Measurements from ENCODE around the gene ZNF76.

DNA sequence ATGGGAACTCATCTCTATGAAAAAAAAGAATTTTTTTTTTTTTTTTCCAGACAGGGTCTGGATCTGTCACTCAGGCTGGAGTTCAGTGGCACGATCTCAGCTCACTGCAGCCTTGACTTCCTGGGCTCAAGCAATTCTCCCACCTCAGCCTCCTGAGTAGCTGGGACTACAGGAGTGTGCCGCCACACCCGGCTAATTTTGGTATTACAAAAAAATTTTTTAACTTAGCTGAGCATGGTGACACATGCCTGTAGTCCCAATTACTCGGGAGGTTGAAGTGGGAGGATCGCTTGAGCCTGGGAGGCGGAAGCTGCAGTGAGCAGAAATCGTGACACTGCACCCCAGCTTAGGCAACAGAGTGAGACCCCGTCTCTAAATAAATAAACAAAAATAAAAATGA is 45.6 kb downstream of the ZNF76 start:
- TF ChIP-seq, protein P1, sequence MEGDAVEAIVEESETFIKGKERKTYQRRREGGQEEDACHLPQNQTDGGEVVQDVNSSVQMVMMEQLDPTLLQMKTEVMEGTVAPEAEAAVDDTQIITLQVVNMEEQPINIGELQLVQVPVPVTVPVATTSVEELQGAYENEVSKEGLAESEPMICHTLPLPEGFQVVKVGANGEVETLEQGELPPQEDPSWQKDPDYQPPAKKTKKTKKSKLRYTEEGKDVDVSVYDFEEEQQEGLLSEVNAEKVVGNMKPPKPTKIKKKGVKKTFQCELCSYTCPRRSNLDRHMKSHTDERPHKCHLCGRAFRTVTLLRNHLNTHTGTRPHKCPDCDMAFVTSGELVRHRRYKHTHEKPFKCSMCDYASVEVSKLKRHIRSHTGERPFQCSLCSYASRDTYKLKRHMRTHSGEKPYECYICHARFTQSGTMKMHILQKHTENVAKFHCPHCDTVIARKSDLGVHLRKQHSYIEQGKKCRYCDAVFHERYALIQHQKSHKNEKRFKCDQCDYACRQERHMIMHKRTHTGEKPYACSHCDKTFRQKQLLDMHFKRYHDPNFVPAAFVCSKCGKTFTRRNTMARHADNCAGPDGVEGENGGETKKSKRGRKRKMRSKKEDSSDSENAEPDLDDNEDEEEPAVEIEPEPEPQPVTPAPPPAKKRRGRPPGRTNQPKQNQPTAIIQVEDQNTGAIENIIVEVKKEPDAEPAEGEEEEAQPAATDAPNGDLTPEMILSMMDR (IDR thresholded peaks at IDR 0.05; ENCODE audit: low read depth, low read length) = no peak
- no peak for TF ChIP-seq EZH2phosphoT487 (IDR thresholded peaks at IDR 0.05; ENCODE audit: low read depth)

Data from OCI-LY3 (cell line).